COLO829 (cell line): Measurements from ENCODE around the gene FBXL13.
"Not testable (repeated sequence)": the region's sequence is repeated elsewhere in the genome, so short reads cannot be mapped to it uniquely, and the experiment has no call there.

Experiments
- DNase-seq: peaks from one replicate; pipeline ENCODE4 v3.0.0; 2012; ENCODE audit warnings: low spot score

FBXL13 gene

GRCh38 chr7:103074519-103075336, at the start of gene FBXL13, which contains the start of gene ARMC10:
FBXL13 (minus strand) TSS chr7:103074796.
ARMC10 (plus strand) TSS chr7:103075140; CDS start chr7:103075273, 133 bp downstream.
- DNase-seq = peak; percentile 93

- no peak for DNase-seq
Measured at GRCh38 chr7:103123529-103123928, 48.9 kb upstream of the FBXL13 start.

DNA sequence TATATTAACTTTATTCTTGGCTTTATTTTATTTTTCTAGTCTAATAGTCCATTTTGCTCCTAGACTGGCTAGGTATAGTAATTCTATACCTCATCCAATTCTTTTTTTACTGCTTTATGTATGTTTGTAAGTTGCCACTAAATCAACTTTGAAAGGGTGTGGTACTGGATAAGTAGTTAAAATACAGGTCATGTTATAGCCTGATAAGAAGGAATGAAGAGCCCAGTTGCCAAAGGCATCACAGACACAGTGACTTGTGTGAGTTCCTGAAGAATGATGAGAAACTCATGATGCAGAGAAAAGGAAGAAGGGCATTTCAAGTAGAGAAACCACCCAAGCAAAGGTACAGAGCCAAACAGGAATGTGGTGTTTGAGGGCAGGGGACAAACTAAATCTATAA, 47.0 kb upstream of the FBXL13 start:
- no peak for DNase-seq

GRCh38 chr7:103120362-103120761, 45.8 kb upstream of the FBXL13 start:
- DNase-seq = no peak

GRCh38 chr7:103119791-103120291, 45.2 kb upstream of the FBXL13 start:
- no peak for DNase-seq

DNA sequence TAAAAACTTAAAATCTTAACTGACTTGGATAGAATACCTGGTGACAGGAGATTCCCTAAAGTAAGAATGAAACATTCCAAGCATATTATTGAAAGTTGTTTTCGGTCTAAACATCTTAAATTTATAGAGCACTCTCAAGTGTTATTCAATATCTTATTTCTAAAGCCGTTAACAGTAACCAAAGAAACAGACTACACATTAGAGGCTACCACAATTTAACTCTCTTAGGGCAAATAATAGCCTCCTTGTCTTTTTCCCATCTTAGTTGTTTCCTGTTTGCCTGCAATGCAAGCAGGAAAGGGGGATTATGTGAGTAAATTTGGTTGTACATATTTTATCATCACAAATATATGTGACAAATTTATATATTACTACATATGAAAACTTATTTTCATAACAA, 42.9 kb upstream of the FBXL13 start:
- DNase-seq = peak; percentile 86

DNA sequence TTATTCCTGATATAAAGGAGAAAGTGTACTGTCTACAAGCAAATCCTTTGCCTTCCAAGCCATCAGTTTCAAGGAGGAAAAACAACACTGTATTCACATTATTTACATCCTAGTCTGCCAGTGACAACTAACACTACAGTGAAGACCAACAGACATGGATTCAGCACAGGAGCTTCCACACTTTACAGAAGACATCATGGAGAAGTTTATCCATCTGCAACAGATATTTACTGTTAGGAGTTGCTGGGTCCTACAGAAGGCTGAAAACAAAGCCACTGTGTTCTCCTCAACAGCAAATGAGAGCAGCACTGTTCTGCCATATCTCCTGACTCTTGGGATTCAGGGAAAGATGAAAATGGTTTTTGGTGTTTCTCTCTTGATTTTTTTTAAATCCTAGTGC, 42.4 kb upstream of the FBXL13 start:
- peak; percentile 92 for DNase-seq

GRCh38 chr7:103116511-103116910, 41.9 kb upstream of the FBXL13 start:
- no peak for DNase-seq

- no peak for DNase-seq
Measured at GRCh38 chr7:103115771-103116170, 41.2 kb upstream of the FBXL13 start.

DNA sequence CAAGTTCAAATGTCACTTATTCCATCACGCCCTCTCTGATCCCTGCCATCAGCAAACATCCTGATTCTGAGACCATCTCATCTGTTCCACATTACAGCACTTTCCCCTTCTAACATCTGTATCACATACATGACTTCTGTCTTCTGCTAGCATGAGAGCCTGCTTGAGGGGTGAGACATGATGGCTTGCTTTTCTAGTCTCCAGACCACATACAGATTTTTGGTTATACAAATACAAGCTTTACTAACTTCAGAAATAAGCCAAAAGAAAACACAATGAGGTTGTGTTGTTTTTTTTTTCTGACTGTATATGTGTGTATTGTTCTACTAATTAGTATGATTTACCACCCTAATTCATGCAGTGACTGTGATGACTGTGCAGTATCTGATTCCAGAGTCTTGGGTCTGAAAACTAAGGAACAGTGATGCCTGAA, 40.0 kb upstream of the FBXL13 start:
- DNase-seq = no peak

GRCh38 chr7:103113164-103113563, 38.6 kb upstream of the FBXL13 start:
- DNase-seq = peak; percentile 64

DNA sequence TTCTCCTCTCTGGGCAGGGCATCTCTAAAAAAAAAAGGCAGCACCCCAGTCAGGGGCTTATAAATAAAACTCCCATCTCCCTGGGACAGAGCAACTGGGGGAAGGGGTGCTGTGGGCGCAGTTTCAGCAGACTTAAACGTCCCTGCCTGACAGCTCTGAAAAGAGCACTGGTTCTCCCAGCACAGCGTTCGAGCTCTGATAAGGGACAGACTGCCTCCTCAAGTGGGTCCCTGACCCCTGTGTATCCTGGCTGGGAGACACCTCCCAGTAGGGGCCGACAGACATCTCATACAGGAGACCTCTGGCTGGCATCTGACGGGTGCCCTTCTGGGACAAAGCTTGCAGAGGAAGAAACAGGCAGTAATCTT, 32.1 kb upstream of the FBXL13 start:
- not testable (repeated sequence) for DNase-seq

- no peak for DNase-seq
Measured at GRCh38 chr7:103106005-103106702, 31.6 kb upstream of the FBXL13 start.

DNA sequence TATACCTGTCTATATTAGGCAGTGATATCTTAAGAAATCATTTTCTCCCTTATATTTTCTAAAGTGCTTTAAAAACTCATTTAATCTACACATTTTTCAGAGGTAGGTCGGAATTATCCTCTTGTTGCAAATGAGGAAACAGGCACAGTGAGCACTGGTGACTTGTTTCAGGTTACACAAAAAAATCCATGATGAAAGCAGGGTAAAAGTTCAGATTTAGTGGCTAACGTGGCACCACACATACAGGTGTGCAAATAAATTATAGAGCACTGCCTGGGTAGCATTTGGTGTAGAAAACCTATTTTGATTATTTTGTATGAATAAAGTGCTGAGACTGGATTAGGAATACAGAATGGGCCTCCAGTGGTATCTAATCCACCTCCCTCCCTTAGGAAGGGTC, 26.9 kb upstream of the FBXL13 start:
- no peak for DNase-seq

DNA sequence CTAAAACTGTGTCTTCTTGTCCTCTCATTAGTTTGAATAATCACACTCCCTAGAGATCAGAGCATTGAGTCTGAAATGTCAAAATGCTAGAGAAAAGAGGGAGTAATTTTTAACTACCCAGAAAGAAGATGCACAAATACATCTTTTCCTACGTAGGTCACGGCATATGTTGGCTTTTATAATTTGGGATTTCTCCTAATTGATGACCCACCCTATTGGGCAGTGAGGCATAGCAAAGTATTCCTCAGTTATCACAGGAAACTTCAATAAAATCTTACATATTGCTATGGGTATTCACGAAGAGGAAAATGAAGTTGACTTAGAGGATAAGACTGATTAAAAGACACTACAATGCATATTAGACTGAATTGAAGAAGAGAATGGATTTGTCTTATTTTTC, 25.8 kb upstream of the FBXL13 start:
- DNase-seq = no peak

DNA sequence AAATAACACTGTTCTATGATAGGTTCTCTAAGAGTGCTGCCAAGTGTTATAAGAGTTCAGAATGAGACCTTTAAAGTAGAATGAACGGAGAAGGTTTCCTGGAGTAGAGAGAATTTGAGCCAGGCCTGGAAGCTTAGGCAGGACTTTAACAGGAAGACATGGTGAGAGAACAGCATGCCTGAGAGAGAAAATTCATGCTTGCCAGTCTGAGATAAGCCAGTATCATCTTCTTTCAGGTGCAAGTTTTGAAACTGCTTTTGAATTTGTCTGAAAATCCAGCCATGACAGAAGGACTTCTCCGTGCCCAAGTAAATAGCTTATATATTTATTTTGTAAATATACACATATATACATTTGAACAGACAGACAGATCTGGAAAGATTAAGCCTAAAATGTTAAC, 22.4 kb upstream of the FBXL13 start:
- no peak for DNase-seq

- DNase-seq = not testable (repeated sequence)
Measured at GRCh38 chr7:103095558-103095957, 21.0 kb upstream of the FBXL13 start.

GRCh38 chr7:103094102-103094501, 19.5 kb upstream of the FBXL13 start:
- DNase-seq = peak; percentile 29

GRCh38 chr7:103093429-103093828, 18.8 kb upstream of the FBXL13 start:
- DNase-seq = no peak

DNA sequence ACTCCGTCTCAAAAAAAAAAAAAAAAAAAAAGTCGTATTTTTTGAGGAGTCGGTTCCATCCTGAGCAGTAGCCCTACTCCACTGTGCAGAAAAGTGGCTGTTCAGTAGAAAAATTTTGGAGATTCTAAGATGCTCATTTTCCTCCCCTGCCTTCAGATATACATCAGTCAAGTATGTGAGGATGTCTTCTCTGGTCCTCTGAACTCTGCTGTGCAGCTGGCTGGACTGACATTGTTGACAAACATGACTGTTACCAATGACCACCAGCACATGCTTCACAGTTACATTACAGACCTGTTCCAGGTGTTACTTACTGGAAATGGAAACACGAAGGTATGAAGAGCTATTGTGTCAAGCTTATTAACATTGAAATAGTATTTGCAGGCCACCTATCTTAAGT, 17.7 kb upstream of the FBXL13 start:
- not testable (repeated sequence) for DNase-seq

DNA sequence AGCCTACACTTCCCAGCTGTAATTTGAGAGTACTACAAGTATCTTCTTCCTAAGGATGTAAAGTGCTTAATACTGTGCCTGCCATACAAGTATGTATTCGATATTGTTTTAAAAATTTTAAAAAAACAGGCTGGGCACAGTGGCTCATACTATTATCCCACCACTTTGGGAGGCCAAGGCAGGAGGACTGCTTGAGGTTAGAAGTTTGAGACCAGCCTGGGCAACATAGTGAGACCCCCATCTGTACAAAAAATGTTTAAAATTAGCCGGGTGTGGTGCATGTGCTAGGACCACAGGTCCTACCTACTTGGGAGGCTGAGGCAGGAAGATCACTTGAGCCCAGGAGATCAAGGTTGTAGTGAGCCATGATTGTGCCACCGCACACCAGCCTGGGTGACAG, 8.6 kb upstream of the FBXL13 start:
- no peak for DNase-seq

GRCh38 chr7:103082497-103082896, 7.9 kb upstream of the FBXL13 start:
- no peak for DNase-seq

DNA sequence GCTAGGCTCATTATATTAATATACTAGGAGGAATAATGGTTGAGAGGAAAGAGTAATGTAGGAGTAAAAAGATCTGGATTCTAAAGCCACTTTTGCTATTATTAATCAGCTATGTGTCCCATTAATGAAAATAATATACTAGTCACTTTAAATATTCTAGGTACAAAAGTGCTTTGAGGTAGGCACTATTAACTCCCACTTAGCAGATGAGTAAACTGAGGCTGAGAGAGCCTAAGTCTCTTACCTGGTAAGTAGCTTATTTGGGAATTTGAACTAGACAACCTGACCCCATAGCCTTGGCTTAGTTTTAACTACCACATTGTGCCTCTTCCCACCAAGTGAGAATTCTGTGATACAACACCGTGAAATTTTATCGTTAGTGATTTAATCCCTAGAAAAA, 6.3 kb upstream of the FBXL13 start:
- no peak for DNase-seq
